HepG2 (cell line): ENCODE measurements around the gene CCT7. TPM values are rescaled to one million over a fixed set of nuclear protein-coding genes. Genes with fewer than 3 reads are reported as not detected.
A peak's percentile ranks its signal among the peaks of the same experiment; 100 is the strongest.

ENCODE experiments used
- AFF4 ChIP-seq: sonication (generic); formaldehyde crosslinking; IDR thresholded peaks from 2 replicates; pipeline ENCODE4 v1.4.0; 2020; ENCODE audit warnings: missing genetic modification reagents
- ELF3 ChIP-seq: IDR thresholded peaks from 2 replicates; pipeline ENCODE4 v1.6.1; 2016; ENCODE audit warnings: missing genetic modification reagents, missing compliant biosample characterization
- ELK4 ChIP-seq: sonication (generic); formaldehyde crosslinking; IDR thresholded peaks from 2 replicates; pipeline ENCODE4 v1.9.0; 2021; ENCODE audit warnings: missing genetic modification reagents, borderline replicate concordance
- FOSL2 ChIP-seq: sonication (generic); formaldehyde crosslinking; IDR thresholded peaks from 2 replicates; pipeline ENCODE4 v1.4.0; 2020; ENCODE audit warnings: missing genetic modification reagents
- HIC2 ChIP-seq: sonication (generic); formaldehyde crosslinking; IDR thresholded peaks from 2 replicates; pipeline ENCODE4 v1.9.0; 2022; ENCODE audit warnings: low read depth, missing genetic modification reagents
- HIVEP1 ChIP-seq: sonication (generic); formaldehyde crosslinking; IDR thresholded peaks from 2 replicates; pipeline ENCODE4 v1.4.0; 2020; ENCODE audit warnings: mild to moderate bottlenecking, missing genetic modification reagents
- HNF4G ChIP-seq, 2 experiments: sonication (generic) in 1 of 2; formaldehyde crosslinking in 1 of 2; IDR thresholded peaks; 2 replicates each; pipeline versions ENCODE4 v1.4.0 to v1.6.1; 2011 to 2020; ENCODE audit warnings: borderline replicate concordance in 2 of 2, low read depth in 2 of 2, mild to moderate bottlenecking in 2 of 2, low read length in 1 of 2, missing genetic modification reagents in 1 of 2, moderate library complexity in 1 of 2
- IKZF4 ChIP-seq: sonication (generic); formaldehyde crosslinking; IDR thresholded peaks from 2 replicates; pipeline ENCODE4 v1.5.1; 2020; ENCODE audit warnings: borderline replicate concordance, mild to moderate bottlenecking, low read depth, missing genetic modification reagents; ENCODE audit errors: not compliant biosample characterization
- KLF15 ChIP-seq: sonication (generic); formaldehyde crosslinking; IDR thresholded peaks from 2 replicates; pipeline ENCODE4 v1.8.1; 2023; ENCODE audit warnings: borderline replicate concordance, mild to moderate bottlenecking, inconsistent platforms, missing genetic modification reagents, mixed read lengths
- RFX1 ChIP-seq: fragments of 450-650 bp; IDR thresholded peaks from 2 replicates; pipeline ENCODE4 v1.6.1; 2017
- ZFP36L1 ChIP-seq: sonication (generic); formaldehyde crosslinking; IDR thresholded peaks from 2 replicates; pipeline ENCODE4 v1.8.0; 2022; ENCODE audit warnings: mild to moderate bottlenecking, missing genetic modification reagents, moderate library complexity
- ZFP41 ChIP-seq: sonication (generic); formaldehyde crosslinking; IDR thresholded peaks from 2 replicates; pipeline ENCODE4 v1.4.0; 2020; ENCODE audit warnings: mild to moderate bottlenecking, missing genetic modification reagents, borderline replicate concordance
- ZNF30 ChIP-seq: sonication (generic); formaldehyde crosslinking; IDR thresholded peaks from 2 replicates; pipeline ENCODE4 v1.5.0; 2020; ENCODE audit warnings: mild to moderate bottlenecking, missing genetic modification reagents
- ZNF441 ChIP-seq: sonication (generic); formaldehyde crosslinking; IDR thresholded peaks from 2 replicates; pipeline ENCODE4 v1.7.0; 2021; ENCODE audit warnings: missing genetic modification reagents, borderline replicate concordance
- ZNF558 ChIP-seq: sonication (generic); formaldehyde crosslinking; IDR thresholded peaks from 2 replicates; pipeline ENCODE4 v1.9.0; 2022; ENCODE audit warnings: mild to moderate bottlenecking, missing genetic modification reagents, borderline replicate concordance
- ZNF816 ChIP-seq: sonication (generic); formaldehyde crosslinking; IDR thresholded peaks from 2 replicates; pipeline ENCODE4 v1.8.0; 2022; ENCODE audit warnings: missing genetic modification reagents, mild to moderate bottlenecking, borderline replicate concordance
- polyA plus RNA-seq, 8 experiments: library from polyadenylated mRNA; depleted of rRNA in 3 of 8; stranded (reverse) in 7 of 8; unstranded in 1 of 8; fragments of >200 nt; fragmentation: Illumina TruSeq in 4 of 8; extraction: Trizol in 4 of 8; gene quantifications; 2 replicates each; pipeline versions ENCODE4 v1.2.1 to v1.2.3, GENCODE V29; 2011 to 2016; ENCODE audit warnings: low read depth in 4 of 8, missing spikeins in 1 of 8, mixed read lengths in 1 of 8; ENCODE audit not compliant: insufficient read depth in 1 of 8
- total RNA-seq, 5 experiments: library from RNA; depleted of rRNA; stranded (reverse); fragments of >200 nt; fragmentation: Illumina TruSeq; extraction: Trizol; gene quantifications; 2 replicates each; pipeline ENCODE4 v1.2.3, GENCODE V29; 2016; ENCODE audit warnings: low read depth in 1 of 5
- TF ChIP-seq, protein P1 (sequence below): IDR thresholded peaks from 2 replicates; pipeline ENCODE4 v1.6.1; 2016

Gene CCT7
- total and polyA plus RNA-seq, 2 of the 13 experiments (the other 11 are each of a cell fraction or from before 2014, with no cell fraction given) = 347 to 517 TPM

- TF ChIP-seq AFF4 (CRISPR knock-in tag) = no peak
- no peak for TF ChIP-seq HIC2 (CRISPR knock-in tag)
- no peak for TF ChIP-seq FOSL2
- no peak for TF ChIP-seq RFX1
- no peak for TF ChIP-seq HIVEP1
- TF ChIP-seq ZNF30 (CRISPR knock-in tag) = no peak
- TF ChIP-seq, protein P1, sequence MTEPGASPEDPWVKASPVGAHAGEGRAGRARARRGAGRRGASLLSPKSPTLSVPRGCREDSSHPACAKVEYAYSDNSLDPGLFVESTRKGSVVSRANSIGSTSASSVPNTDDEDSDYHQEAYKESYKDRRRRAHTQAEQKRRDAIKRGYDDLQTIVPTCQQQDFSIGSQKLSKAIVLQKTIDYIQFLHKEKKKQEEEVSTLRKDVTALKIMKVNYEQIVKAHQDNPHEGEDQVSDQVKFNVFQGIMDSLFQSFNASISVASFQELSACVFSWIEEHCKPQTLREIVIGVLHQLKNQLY (CRISPR knock-in tag) = no peak
- TF ChIP-seq ZFP41 (CRISPR knock-in tag) = no peak
- TF ChIP-seq KLF15 (CRISPR knock-in tag) = no peak
- 0 out of 2 replicates have a peak, but pooled peaks have one; percentile 12 for TF ChIP-seq HNF4G (IDR thresholded peaks at IDR 0.05; ENCODE audit: borderline replicate concordance, low read depth, low read length)
- no peak; the same call in 1 of the 2 replicates for TF ChIP-seq HNF4G (CRISPR knock-in tag; IDR thresholded peaks at IDR 0.05; ENCODE audit: borderline replicate concordance, low read depth)
- TF ChIP-seq ZFP36L1 = no peak
- TF ChIP-seq ZNF558 = no peak
- TF ChIP-seq ZNF816 (CRISPR knock-in tag) = no peak
- TF ChIP-seq ZNF441 (CRISPR knock-in tag) = no peak
- no peak for TF ChIP-seq ELF3 (CRISPR knock-in tag)
- no peak for TF ChIP-seq ELK4 (CRISPR knock-in tag)
- TF ChIP-seq IKZF4 (CRISPR knock-in tag) = no peak
Measured at GRCh38 chr2:73283545-73284295, 49.6 kb downstream of the CCT7 start (continued).
